HepG2 (cell line): ENCODE data around the gene SNX9. TPM values are rescaled to one million over a fixed set of nuclear protein-coding genes. Genes with fewer than 3 reads are reported as not detected.

Source experiments
- CCAR2 ChIP-seq: fragments of 200-400 bp; formaldehyde crosslinking; optimal IDR thresholded peaks from 2 replicates; pipeline ENCODE3; 2018; ENCODE audit warnings: low read depth, mild to moderate bottlenecking, low read length, moderate library complexity
- FOXJ3 ChIP-seq: sonication (generic); formaldehyde crosslinking; IDR thresholded peaks from 2 replicates; pipeline ENCODE4 v1.4.0; 2020; ENCODE audit warnings: missing genetic modification reagents, mild to moderate bottlenecking, borderline replicate concordance
- FOXK2 ChIP-seq: fragments of 450-650 bp; IDR thresholded peaks from 2 replicates; pipeline ENCODE4 v1.6.1; 2016
- GATAD2A ChIP-seq: IDR thresholded peaks from 2 replicates; pipeline ENCODE4 v1.6.1; 2016
- GTF2F1 ChIP-seq: fragments of 150-350 bp; IDR thresholded peaks from 2 replicates; pipeline ENCODE4 v1.6.1; 2014; ENCODE audit warnings: low read length
- GZF1 ChIP-seq: sonication (generic); formaldehyde crosslinking; IDR thresholded peaks from 2 replicates; pipeline ENCODE4 v1.5.1; 2020; ENCODE audit warnings: mild to moderate bottlenecking, missing genetic modification reagents
- KDM2A ChIP-seq: sonication (generic); formaldehyde crosslinking; IDR thresholded peaks from 2 replicates; pipeline ENCODE4 v1.4.0; 2020; ENCODE audit warnings: low read depth, missing genetic modification reagents, borderline replicate concordance
- MAFG ChIP-seq: sonication (generic); formaldehyde crosslinking; IDR thresholded peaks from 2 replicates; pipeline ENCODE4 v1.5.1; 2020; ENCODE audit warnings: mild to moderate bottlenecking, missing genetic modification reagents
- NFIB ChIP-seq: sonication (generic); formaldehyde crosslinking; IDR thresholded peaks from 2 replicates; pipeline ENCODE4 v1.9.0; 2021; ENCODE audit warnings: missing genetic modification reagents, mild to moderate bottlenecking, borderline replicate concordance
- REXO4 ChIP-seq: sonication (generic); formaldehyde crosslinking; IDR thresholded peaks from 2 replicates; pipeline ENCODE4 v1.8.0; 2022; ENCODE audit warnings: missing genetic modification reagents, mild to moderate bottlenecking, borderline replicate concordance
- TEF ChIP-seq: sonication (generic); formaldehyde crosslinking; IDR thresholded peaks from 2 replicates; pipeline ENCODE4 v1.5.0; 2020; ENCODE audit warnings: missing genetic modification reagents
- ZNF629 ChIP-seq: sonication (generic); formaldehyde crosslinking; conservative IDR thresholded peaks from 2 replicates; pipeline ENCODE4 v1.5.0; 2020; ENCODE audit warnings: missing genetic modification reagents
- ZNF749 ChIP-seq: sonication (generic); formaldehyde crosslinking; IDR thresholded peaks from 2 replicates; pipeline ENCODE4 v1.8.0; 2022; ENCODE audit warnings: mild to moderate bottlenecking, missing genetic modification reagents, moderate library complexity, borderline replicate concordance
- polyA plus RNA-seq, 8 experiments: library from polyadenylated mRNA; depleted of rRNA in 3 of 8; stranded (reverse) in 7 of 8; unstranded in 1 of 8; fragments of >200 nt; fragmentation: Illumina TruSeq in 4 of 8; extraction: Trizol in 4 of 8; gene quantifications; 2 replicates each; pipeline versions ENCODE4 v1.2.1 to v1.2.3, GENCODE V29; 2011 to 2016; ENCODE audit warnings: low read depth in 4 of 8, missing spikeins in 1 of 8, mixed read lengths in 1 of 8; ENCODE audit not compliant: insufficient read depth in 1 of 8
- total RNA-seq, 5 experiments: library from RNA; depleted of rRNA; stranded (reverse); fragments of >200 nt; fragmentation: Illumina TruSeq; extraction: Trizol; gene quantifications; 2 replicates each; pipeline ENCODE4 v1.2.3, GENCODE V29; 2016; ENCODE audit warnings: low read depth in 1 of 5
- TF ChIP-seq, protein P1 (sequence below): sonication (generic); formaldehyde crosslinking; IDR thresholded peaks from 2 replicates; pipeline ENCODE4 v1.8.0; 2022; ENCODE audit warnings: missing genetic modification reagents, mild to moderate bottlenecking, moderate library complexity, borderline replicate concordance
- TF ChIP-seq, protein P2 (sequence below), 2 experiments: fragments of 450-650 bp in 1 of 2; sonication (generic) in 1 of 2; formaldehyde crosslinking; IDR thresholded peaks; 2 replicates each; pipeline versions ENCODE4 v1.5.0 to v1.8.0; 2020 to 2022; ENCODE audit warnings: mild to moderate bottlenecking in 1 of 2, missing genetic modification reagents in 1 of 2
- TF ChIP-seq, protein P3 (sequence below): sonication (generic); formaldehyde crosslinking; IDR thresholded peaks from 2 replicates; pipeline ENCODE4 v1.4.0; 2020; ENCODE audit warnings: mild to moderate bottlenecking, low read depth, missing genetic modification reagents
- TF ChIP-seq, protein P4 (sequence below): sonication (generic); formaldehyde crosslinking; IDR thresholded peaks from 2 replicates; pipeline ENCODE4 v1.4.0; 2020; ENCODE audit warnings: missing genetic modification reagents

SNX9 gene
- total and polyA plus RNA-seq, 2 of the 13 experiments (the other 11 are each of a cell fraction or from before 2014, with no cell fraction given), result 21.9 to 36.0 TPM

- TF ChIP-seq, protein P1, sequence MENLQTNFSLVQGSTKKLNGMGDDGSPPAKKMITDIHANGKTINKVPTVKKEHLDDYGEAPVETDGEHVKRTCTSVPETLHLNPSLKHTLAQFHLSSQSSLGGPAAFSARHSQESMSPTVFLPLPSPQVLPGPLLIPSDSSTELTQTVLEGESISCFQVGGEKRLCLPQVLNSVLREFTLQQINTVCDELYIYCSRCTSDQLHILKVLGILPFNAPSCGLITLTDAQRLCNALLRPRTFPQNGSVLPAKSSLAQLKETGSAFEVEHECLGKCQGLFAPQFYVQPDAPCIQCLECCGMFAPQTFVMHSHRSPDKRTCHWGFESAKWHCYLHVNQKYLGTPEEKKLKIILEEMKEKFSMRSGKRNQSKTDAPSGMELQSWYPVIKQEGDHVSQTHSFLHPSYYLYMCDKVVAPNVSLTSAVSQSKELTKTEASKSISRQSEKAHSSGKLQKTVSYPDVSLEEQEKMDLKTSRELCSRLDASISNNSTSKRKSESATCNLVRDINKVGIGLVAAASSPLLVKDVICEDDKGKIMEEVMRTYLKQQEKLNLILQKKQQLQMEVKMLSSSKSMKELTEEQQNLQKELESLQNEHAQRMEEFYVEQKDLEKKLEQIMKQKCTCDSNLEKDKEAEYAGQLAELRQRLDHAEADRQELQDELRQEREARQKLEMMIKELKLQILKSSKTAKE (CRISPR knock-in tag), result no peak
- TF ChIP-seq REXO4 (CRISPR knock-in tag), result no peak
- TF ChIP-seq, protein P2, sequence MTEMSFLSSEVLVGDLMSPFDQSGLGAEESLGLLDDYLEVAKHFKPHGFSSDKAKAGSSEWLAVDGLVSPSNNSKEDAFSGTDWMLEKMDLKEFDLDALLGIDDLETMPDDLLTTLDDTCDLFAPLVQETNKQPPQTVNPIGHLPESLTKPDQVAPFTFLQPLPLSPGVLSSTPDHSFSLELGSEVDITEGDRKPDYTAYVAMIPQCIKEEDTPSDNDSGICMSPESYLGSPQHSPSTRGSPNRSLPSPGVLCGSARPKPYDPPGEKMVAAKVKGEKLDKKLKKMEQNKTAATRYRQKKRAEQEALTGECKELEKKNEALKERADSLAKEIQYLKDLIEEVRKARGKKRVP (CRISPR knock-in tag; IDR thresholded peaks at IDR 0.05), result no peak
- TF ChIP-seq ZNF629 (CRISPR knock-in tag), result no peak
- 0 out of 2 replicates have a peak, but pooled peaks have one; percentile 30 for TF ChIP-seq GATAD2A (CRISPR knock-in tag)
- no peak for TF ChIP-seq TEF (CRISPR knock-in tag)
- peak; percentile 70; the same call in 1 of the 2 replicates for TF ChIP-seq KDM2A (CRISPR knock-in tag)
- TF ChIP-seq, protein P3, sequence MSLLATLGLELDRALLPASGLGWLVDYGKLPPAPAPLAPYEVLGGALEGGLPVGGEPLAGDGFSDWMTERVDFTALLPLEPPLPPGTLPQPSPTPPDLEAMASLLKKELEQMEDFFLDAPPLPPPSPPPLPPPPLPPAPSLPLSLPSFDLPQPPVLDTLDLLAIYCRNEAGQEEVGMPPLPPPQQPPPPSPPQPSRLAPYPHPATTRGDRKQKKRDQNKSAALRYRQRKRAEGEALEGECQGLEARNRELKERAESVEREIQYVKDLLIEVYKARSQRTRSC (CRISPR knock-in tag), result no peak
- no peak for TF ChIP-seq FOXK2
- TF ChIP-seq FOXJ3 (CRISPR knock-in tag), result no peak
- TF ChIP-seq GTF2F1, result no peak
- no peak for TF ChIP-seq MAFG (CRISPR knock-in tag)
- no peak for TF ChIP-seq CCAR2
- 0 out of 2 replicates have a peak, but pooled peaks have one; percentile 7 for TF ChIP-seq ZNF749 (CRISPR knock-in tag)
- no peak for TF ChIP-seq GZF1 (CRISPR knock-in tag)
- TF ChIP-seq, protein P4, sequence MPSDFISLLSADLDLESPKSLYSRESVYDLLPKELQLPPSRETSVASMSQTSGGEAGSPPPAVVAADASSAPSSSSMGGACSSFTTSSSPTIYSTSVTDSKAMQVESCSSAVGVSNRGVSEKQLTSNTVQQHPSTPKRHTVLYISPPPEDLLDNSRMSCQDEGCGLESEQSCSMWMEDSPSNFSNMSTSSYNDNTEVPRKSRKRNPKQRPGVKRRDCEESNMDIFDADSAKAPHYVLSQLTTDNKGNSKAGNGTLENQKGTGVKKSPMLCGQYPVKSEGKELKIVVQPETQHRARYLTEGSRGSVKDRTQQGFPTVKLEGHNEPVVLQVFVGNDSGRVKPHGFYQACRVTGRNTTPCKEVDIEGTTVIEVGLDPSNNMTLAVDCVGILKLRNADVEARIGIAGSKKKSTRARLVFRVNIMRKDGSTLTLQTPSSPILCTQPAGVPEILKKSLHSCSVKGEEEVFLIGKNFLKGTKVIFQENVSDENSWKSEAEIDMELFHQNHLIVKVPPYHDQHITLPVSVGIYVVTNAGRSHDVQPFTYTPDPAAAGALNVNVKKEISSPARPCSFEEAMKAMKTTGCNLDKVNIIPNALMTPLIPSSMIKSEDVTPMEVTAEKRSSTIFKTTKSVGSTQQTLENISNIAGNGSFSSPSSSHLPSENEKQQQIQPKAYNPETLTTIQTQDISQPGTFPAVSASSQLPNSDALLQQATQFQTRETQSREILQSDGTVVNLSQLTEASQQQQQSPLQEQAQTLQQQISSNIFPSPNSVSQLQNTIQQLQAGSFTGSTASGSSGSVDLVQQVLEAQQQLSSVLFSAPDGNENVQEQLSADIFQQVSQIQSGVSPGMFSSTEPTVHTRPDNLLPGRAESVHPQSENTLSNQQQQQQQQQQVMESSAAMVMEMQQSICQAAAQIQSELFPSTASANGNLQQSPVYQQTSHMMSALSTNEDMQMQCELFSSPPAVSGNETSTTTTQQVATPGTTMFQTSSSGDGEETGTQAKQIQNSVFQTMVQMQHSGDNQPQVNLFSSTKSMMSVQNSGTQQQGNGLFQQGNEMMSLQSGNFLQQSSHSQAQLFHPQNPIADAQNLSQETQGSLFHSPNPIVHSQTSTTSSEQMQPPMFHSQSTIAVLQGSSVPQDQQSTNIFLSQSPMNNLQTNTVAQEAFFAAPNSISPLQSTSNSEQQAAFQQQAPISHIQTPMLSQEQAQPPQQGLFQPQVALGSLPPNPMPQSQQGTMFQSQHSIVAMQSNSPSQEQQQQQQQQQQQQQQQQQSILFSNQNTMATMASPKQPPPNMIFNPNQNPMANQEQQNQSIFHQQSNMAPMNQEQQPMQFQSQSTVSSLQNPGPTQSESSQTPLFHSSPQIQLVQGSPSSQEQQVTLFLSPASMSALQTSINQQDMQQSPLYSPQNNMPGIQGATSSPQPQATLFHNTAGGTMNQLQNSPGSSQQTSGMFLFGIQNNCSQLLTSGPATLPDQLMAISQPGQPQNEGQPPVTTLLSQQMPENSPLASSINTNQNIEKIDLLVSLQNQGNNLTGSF (CRISPR knock-in tag), result no peak
- TF ChIP-seq NFIB, result no peak
Measured at GRCh38 chr6:157823528-157824370, 703 bp downstream of the SNX9 start (continued).
